Stimulated activated CD8-positive, alpha-beta memory T cell treated with anti-CD3 and anti-CD28 coated beads, Interleukin-4, amount 100 ng/mL, for 1 hour (primary cell): ENCODE measurements around the gene ZNF277.
"Not testable (repeated sequence)": the region's sequence is repeated elsewhere in the genome, so short reads cannot be mapped to it uniquely, and the experiment has no call there.

Source experiments
- DNase-seq, 2 donors: peaks; one replicate each; pipeline ENCODE4 v3.0.0-alpha.2; 2020; ENCODE audit warnings: low read depth in 2 of 2, low spot score in 1 of 2

ZNF277 gene

GRCh38 chr7:112288301-112288700 is 81.8 kb downstream of the ZNF277 start:
- DNase-seq, result no peak

GRCh38 chr7:112290065-112290464 is 83.6 kb downstream of the ZNF277 start:
- DNase-seq, result no peak

- no peak for DNase-seq
Observed at GRCh38 chr7:112292162-112292561, 85.7 kb downstream of the ZNF277 start.

DNA sequence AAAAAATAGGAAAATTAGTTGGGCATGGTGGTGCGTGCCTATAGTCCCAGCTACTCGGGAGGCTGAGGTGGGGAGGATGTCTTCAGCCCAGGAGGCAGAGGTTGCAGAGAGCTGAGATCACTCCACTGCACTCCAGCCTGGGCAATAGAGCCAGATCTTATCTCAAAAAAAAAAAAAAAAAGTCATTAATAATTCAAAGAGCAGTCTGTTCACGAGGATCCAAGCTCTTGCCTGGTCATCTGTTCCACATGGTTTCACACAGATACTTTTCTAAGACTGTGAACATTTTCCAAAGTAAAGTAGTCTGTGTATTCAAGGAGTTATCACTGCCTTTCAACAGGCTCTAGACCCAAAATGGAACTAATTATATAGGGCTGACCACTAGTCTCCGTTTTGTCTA is 86.9 kb downstream of the ZNF277 start:
- DNase-seq, result no peak

- DNase-seq, result no peak
Observed at GRCh38 chr7:112296432-112296831, 89.9 kb downstream of the ZNF277 start.

DNA sequence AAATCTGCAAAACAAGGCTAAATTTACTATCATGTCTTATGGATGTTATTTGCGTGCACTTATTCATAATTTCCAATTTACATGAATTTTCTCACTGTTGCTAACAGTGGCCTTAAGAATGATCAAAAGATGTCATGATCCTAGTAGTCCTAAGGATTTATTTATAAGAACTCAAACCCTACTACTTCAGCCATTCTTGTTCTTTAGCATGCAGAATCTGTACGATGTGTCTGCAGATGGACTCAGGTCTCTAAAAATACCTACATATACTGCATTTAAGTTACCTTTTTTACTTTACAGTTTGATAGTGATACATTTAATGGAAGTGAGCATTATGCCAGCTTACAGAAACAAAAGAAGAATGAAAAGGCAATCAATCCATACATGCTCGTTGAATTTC is 91.2 kb downstream of the ZNF277 start:
- DNase-seq, result no peak

GRCh38 chr7:112298543-112299100 is 92.1 kb downstream of the ZNF277 start:
- DNase-seq, result no peak

- DNase-seq, result no peak
Observed at GRCh38 chr7:112300072-112300471, 93.6 kb downstream of the ZNF277 start.

- DNase-seq, result no peak
Observed at GRCh38 chr7:112300831-112301407, 94.4 kb downstream of the ZNF277 start.

DNA sequence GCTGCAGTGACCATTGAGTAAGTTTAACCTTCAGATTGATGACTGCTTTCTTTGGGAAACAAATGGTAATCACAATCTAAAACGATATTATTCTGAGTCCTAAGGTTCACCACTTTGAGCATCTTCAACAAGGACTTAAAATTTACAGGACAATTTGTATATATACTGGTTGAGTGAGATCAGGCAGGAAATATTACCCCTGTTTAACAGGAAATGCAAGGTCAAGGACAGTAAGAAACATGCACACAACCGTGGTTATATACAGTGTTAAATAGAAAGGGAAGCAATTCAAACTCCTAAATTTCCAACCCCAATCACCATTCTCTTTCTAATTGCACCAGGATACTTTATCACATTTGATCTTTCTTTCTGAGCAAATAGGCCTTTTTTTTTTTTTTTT is 96.1 kb downstream of the ZNF277 start:
- no peak for DNase-seq

- no peak for DNase-seq
Observed at GRCh38 chr7:112306903-112307302, 100.4 kb downstream of the ZNF277 start.

- no peak for DNase-seq
Observed at GRCh38 chr7:112307506-112307905, 101.0 kb downstream of the ZNF277 start.

DNA sequence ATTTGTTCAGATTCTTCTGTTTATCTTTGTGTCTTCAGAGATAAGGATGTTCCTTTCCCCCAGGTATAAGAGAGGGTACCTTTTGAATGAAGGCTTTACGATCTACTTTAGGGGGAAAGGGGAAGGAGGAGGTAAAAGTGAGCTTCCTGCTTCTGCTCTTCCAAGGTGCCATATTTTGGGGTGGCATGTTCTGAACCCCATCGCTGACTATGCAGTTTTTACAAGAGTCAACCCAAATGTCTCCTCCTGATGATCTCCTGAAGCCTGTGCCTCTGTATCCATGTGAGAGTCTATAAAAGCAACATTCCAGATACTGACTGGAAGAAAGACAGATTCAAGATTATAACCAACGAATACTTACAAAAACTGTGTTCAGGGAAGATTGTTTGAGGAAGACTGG is 102.5 kb downstream of the ZNF277 start:
- DNase-seq, result no peak

DNA sequence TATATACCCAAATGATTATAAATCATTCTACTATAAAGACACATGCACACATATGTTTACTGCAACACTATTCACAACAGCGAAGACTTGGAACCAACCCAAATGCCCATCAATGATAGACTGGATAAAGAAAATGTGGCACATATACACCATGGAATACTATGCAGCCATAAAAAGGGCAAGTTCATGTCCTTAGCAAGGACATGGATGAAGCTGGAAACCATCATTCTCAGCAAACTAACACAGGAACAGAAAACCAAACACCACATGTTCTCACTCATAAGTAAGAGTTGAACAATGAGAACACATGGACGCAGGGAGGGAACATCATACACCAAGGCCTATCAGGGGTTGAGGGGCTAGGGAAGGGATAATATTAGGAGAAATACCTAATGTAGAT is 110.3 kb downstream of the ZNF277 start:
- not testable (repeated sequence) for DNase-seq

DNA sequence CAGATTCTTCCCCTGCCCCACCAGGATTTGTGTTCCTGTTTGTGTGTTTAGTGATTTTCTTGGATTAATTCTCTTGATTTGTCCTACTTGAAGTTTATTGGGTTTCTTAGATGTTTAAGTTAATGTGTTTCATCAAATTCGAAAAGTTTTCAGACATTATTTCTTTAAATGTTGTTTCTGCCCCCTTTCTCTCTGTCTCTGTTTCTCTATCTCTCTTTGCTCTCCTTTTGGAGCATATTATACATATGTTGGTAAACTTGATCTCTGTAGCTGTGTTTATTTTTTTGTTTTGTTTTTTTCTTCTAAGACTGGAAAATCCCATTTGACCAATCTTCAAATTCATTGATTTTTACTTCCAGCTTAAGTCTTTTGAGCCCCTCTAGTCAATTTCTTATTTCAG is 115.6 kb downstream of the ZNF277 start:
- DNase-seq, result no peak

GRCh38 chr7:112327566-112327965 is 121.1 kb downstream of the ZNF277 start:
- DNase-seq, result no peak

- no peak for DNase-seq
Observed at GRCh38 chr7:112331492-112331891, 125.0 kb downstream of the ZNF277 start.

DNA sequence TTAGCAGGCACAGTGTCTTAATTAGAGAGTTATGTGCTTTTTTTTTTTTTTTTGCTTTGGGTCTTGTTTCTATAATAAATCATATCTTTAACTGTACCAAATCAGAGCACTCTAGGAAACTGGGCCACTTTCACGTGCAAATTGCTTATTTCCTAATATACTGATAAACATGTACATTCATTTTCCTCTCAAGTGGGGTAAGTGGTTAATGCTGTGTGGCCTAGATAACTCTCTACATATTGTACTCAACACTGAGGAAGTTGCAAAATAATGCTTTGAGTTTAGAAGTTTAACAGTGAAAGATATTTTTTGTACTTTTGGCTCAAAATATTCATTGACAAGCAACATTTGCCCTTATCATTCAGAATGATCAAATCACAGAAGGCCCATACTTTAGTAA is 127.9 kb downstream of the ZNF277 start:
- no peak for DNase-seq

GRCh38 chr7:112336261-112336660 is 129.8 kb downstream of the ZNF277 start:
- DNase-seq, result no peak

GRCh38 chr7:112336936-112337576 is 130.6 kb downstream of the ZNF277 start:
- no peak for DNase-seq

DNA sequence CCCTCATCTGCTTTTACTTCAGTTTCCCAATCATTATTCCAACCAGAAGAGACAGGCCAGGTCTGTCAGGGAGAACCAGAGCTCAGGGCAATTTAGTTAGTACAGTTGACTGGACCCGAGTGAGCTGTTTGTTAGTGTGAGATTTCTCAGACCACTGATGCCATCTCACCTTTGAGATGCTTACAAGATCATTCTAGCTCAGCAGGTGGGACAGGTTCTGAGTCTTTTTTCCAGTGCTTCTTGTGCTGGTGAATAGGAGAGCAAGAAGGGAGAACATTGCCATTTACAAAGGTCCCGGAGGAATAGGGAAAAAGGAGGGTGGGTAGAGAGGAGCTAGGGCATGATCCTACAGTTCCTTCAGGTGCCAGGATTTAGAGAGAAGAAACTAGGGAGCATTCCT is 131.4 kb downstream of the ZNF277 start:
- no peak for DNase-seq

- DNase-seq, result no peak
Observed at GRCh38 chr7:112338786-112339185, 132.3 kb downstream of the ZNF277 start.

GRCh38 chr7:112341464-112341863 is 135.0 kb downstream of the ZNF277 start:
- no peak for DNase-seq
